Activated T-helper 9 cell treated with anti-CD3 and anti-CD28 coated beads, Interleukin-2, amount 50 U/mL, for 16 hours (primary cell): ENCODE measurements around the gene ST8SIA4.

ENCODE experiments used
- DNase-seq: peaks from one replicate; pipeline ENCODE4 v3.0.0-alpha.2; 2020; ENCODE audit warnings: low read depth

ST8SIA4 gene

GRCh38 chr5:100872408-100873190 is 30.5 kb downstream of the ST8SIA4 start:
- no peak for DNase-seq

- no peak for DNase-seq
Measured at GRCh38 chr5:100867039-100867562, 36.0 kb downstream of the ST8SIA4 start.

DNA sequence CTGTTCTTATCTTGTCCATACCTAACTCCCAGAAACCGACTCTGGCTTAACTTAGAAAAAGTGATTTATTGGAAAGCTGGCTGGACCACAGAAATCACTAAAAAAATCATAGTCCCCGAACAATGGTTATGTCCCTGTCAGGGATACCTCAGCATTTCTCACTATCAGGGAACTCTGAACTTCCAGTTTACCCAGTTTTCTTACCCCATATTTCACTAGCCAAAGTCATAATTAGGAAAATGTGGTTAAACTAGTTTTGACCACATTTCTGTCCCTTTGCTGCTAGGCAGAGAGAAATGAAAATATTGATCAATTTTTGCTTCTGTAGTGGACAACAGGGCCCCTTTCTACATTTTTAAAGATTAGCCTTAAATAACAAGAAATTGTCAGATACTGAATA is 38.2 kb downstream of the ST8SIA4 start:
- DNase-seq, result no peak

- no peak for DNase-seq
Measured at GRCh38 chr5:100863739-100864138, 39.3 kb downstream of the ST8SIA4 start.

DNA sequence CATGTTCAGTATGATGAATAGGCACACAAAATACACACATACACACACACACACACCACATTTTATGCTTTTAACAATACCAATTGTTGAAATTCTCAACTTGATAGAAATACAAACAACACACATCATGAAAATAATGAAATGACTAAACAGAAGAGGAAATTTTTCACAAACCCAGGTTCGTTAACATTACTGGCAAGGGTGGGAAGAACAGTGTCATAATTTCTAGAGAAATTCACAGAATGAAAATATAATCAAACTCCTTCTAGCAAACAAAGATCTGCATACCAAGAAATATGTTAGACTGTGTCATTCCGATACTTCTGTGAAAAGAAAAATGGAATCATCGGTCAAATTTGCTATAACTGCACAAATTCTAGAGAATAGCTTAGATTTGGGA is 41.9 kb downstream of the ST8SIA4 start:
- no peak for DNase-seq

GRCh38 chr5:100860407-100860806 is 42.7 kb downstream of the ST8SIA4 start:
- DNase-seq, result no peak

- no peak for DNase-seq
Measured at GRCh38 chr5:100858987-100859545, 44.0 kb downstream of the ST8SIA4 start.

DNA sequence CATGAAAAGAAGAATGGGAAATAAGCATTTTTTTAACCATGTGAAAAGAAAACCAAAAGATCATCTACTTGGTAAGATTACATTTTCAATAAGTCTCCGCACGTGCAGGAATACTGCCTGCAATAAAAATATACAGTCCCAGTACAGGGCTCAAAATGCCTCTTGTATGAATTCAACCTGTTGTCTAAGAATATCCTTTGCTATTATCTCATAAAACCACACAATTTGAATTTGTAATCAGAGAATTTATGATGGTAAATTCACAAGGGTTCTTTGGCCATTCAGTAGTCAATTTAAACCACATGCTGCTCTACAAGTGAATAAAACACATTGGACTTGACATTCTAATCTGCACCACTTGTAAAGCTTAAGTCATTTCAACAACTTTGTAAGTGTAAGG is 46.6 kb downstream of the ST8SIA4 start:
- DNase-seq, result no peak

- DNase-seq, result no peak
Measured at GRCh38 chr5:100855937-100856430, 47.1 kb downstream of the ST8SIA4 start.

DNA sequence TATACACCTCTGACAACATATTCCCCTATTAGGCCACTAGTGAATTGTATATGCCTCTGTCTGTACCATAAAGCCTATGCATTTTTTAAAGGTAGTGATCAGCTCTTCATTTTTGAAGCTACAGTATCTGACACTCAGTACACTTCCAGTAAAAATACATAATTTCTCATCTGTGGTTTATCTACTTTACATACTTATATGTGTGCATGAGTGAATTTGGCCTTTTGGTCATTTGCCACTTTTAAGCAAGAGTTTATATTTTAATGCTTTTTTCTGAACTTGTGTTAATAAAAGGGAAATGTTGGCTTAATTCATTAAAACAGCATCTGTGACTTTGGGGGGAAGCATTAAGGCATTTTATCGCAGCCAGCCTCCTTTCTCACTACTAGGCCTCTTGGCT is 47.8 kb downstream of the ST8SIA4 start:
- no peak for DNase-seq

- no peak for DNase-seq
Measured at GRCh38 chr5:100854591-100854990, 48.5 kb downstream of the ST8SIA4 start.

DNA sequence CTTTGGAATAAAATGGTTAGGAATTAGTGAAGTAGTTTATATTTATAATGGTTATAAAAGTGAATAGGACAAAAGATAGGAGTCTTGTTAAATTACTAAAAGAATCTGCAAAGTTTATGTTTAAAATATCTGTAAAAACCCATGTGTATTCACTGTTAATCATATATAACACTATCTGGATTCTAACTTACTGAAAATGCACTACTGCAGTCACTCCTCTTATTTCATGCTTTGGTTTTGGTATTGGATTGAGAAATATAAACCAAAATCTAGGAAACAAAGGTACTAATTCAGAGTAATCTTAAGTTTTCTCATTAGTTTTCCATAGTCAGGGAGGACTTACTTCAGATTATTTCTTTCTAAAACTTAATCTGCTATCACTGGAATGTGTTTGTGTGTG is 49.5 kb downstream of the ST8SIA4 start:
- DNase-seq, result no peak

GRCh38 chr5:100852988-100853449 is 50.1 kb downstream of the ST8SIA4 start:
- DNase-seq, result no peak

DNA sequence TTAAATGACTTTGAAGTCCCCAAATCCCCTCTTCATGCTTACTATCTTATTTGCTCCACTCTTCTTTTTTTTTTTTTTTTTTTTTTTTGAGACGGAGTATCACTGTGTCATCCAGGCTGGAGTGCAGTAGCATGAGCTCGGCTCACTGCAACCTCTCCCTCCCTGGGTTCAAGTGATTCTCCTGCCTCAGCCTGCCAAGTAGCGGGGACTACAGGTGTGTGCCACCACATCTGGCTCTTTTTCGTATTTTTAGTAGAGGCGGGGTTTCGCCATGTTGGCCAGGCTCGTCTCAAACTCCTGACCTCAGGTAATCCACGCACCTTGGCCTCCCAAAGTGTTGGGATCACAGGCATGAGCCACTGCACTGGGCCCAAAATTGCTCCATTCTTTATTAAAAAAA is 51.0 kb downstream of the ST8SIA4 start:
- no peak for DNase-seq

DNA sequence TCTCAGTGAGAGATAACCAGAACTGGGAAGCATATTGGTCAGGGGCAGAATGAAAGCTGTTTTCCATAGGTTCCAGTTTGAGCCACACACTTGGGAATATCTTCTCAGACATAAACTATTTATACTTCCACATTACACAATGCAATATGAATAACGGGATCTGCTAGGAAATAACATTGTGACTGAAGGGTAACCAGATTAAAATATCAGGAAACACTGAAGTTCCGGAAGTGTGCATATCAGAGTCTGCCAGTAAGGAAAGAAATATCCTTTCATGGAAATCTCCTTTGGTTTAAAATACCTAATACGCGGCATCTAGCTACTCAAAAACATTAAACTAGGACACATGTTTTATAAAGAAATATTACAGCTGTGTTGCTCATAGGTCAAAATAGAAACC is 56.3 kb downstream of the ST8SIA4 start:
- DNase-seq, result no peak

DNA sequence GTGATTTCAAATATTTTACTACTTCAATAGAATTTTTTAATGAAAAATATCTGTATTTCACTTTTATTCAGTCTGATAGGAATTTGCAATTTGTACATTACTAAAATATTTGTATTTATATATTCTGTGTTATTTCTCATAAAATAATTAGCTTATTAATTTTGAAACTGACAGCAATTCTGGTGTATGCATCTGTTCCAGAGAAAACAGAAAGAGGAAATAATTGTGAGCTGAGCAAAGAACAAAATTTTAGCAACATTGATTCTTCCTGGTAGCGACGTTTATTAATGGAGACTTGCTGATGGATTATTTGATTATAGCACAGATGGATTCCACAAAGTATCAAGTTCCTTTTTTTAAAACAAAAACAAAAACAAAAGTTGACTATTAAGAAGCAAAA is 61.0 kb downstream of the ST8SIA4 start:
- no peak for DNase-seq

DNA sequence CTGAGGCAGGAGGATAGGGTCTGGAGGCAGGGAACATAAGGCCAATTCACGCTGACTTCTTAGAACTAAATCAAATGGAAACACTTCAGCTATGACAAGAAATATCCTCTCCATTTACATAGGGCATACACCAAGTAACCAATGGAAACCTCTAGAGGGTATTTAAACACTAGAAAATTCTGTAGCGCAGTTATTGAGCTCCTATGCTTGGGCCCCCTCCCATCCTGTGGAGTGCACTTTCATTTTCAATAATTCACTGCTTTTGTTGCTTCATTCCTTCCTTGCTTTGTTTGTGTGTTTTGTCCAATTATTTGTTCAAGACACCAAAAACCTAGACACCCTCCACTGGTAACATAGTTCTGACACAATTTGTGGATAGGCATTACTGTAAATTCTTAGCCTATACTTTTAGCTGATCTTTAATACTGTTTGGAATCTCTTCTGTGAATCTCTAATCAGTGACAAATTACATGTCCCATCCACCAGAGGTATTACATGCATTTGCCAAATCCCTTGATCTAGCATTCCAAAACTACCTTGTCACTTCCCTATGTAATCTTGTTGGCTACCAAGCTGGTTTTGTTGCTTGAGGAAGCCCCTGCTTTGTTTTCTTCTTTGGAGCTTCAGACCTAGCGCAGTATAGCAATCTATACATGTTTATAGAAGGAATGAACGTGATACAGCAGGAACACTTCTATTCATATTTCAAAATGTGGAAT is 61.6 kb downstream of the ST8SIA4 start:
- no peak for DNase-seq

DNA sequence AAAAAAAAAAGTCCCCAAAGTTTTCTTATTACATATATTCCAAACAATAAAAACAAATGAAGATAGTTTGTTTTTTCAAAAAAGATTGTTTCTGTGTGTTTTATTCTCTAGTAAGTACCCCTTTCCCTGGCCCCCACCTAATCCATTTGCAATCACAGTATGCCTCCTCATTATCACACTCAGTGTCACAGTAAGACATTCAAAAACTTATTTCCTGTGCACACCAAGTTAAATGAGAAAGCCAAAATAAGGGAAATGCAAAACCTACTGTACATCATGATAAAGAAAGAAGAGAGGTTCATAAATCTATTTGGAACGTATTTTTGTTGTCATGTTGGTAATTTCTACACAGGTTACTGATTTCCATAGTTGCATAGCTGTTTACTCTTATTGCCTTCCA is 62.3 kb downstream of the ST8SIA4 start:
- DNase-seq, result no peak

DNA sequence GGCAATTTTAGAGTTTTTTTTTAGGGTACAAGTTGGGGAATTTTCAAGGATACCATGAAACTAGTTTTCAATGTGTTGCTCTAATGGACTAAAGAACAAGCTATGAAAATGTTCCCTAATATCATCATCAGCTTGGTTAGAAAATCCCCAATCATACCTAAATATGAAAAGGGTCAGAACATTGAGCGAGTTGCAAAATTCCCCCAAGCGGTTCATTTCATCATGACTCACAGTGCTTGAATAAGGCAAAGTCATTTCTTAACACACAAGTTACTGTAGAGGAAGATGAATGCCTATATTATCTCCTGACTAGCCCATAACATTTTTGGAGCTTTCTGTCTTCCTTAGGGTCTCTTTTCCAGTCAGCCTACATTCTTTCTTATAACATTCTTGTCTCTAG is 62.7 kb downstream of the ST8SIA4 start:
- DNase-seq, result no peak

- no peak for DNase-seq
Measured at GRCh38 chr5:100838048-100838473, 65.0 kb downstream of the ST8SIA4 start.

GRCh38 chr5:100834519-100834918 is 68.6 kb downstream of the ST8SIA4 start:
- no peak for DNase-seq
